SK-N-MC (cell line): ENCODE measurements around the gene SLC4A5.

Experiments
- DNase-seq: peaks from one replicate; pipeline ENCODE4 v3.0.0-alpha.2; 2011; ENCODE audit warnings: low read depth, low spot score
- H3K27ac ChIP-seq: fragments of 200-600 bp; sonication (generic); 2 replicates; pipeline ENCODE4 v1.5.1; 2016; ENCODE audit warnings: mixed run types
- H3K36me3 ChIP-seq: fragments of 200-600 bp; sonication (generic); 2 replicates; pipeline ENCODE4 v1.6.1; 2017; ENCODE audit warnings: antibody characterized with exemption, low read length, mixed read lengths; ENCODE audit not compliant: insufficient read depth
- H3K4me3 ChIP-seq: fragments of 200-600 bp; sonication (generic); 2 replicates; pipeline ENCODE4 v1.5.1; 2016
- H3K9ac ChIP-seq: fragments of 200-600 bp; sonication (generic); 2 replicates; pipeline ENCODE4 v1.8.0; 2017; ENCODE audit warnings: mixed run types, mixed read lengths; ENCODE audit not compliant: insufficient read length
- H3K9me3 ChIP-seq: fragments of 200-600 bp; sonication (generic); 2 replicates; pipeline ENCODE4 v1.6.1; 2017; ENCODE audit warnings: low read depth, mild to moderate bottlenecking, antibody characterized with exemption, low read length, moderate library complexity, mixed read lengths
- EZH2 ChIP-seq: fragments of 200-600 bp; sonication (generic); IDR thresholded peaks from one replicate; pipeline ENCODE4 v1.6.1; 2017; ENCODE audit warnings: antibody characterized with exemption
- FOXP2 ChIP-seq: optimal IDR thresholded peaks from 2 replicates; pipeline ENCODE3; 2011; ENCODE audit warnings: mild to moderate bottlenecking, moderate library complexity; ENCODE audit not compliant: insufficient read depth; ENCODE audit errors: extremely low read length, control extremely low read depth
- POLR2AphosphoS5 ChIP-seq: IDR thresholded peaks from 2 replicates; pipeline ENCODE4 v1.6.1; 2012; ENCODE audit warnings: mild to moderate bottlenecking, low read depth, low read length, borderline replicate concordance

The SLC4A5 gene

GRCh38 chr2:74293191-74293991 lies 49.8 kb downstream of the SLC4A5 start:
- Histone ChIP-seq H3K4me3 (no peak overlapping the region), H3K36me3 (no peaks in the 10 kb centered on the region), H3K9ac (no peak overlapping the region), H3K27ac (no peak overlapping the region), H3K9me3 (no peaks in the 10 kb centered on the region)
- no peak for DNase-seq
- TF ChIP-seq EZH2: no peak
- no peak for TF ChIP-seq FOXP2
- no peak for TF ChIP-seq POLR2AphosphoS5

DNA sequence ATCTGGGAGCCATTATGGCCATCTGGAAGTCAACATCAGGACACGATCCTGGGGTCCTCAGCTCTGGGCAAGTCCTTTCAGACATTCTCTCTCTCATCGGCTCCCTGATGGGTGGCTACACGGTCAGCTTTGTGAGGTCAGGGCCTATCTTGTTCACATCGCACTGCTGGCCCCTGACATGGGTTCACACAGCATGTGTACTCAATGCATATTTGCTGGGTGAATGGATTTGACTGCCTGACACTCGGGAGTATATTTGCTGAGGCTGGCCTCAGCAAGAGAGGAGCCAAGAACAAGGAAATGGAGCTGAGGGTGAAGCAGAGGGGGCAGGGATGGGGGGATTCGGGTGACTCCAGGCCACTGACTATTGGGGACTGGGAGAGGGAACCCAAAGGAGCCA lies 50.5 kb downstream of the SLC4A5 start:
- H3K4me3 ChIP-seq: no peak overlapping the region
- TF ChIP-seq EZH2 (no peak), POLR2AphosphoS5 (no peak), FOXP2 (no peak)
- no peaks in the 10 kb centered on the region for H3K9me3 ChIP-seq
- no peak overlapping the region for H3K9ac ChIP-seq
- no peaks in the 10 kb centered on the region for H3K36me3 ChIP-seq
- no peak for DNase-seq
- H3K27ac ChIP-seq: no peak overlapping the region

DNA sequence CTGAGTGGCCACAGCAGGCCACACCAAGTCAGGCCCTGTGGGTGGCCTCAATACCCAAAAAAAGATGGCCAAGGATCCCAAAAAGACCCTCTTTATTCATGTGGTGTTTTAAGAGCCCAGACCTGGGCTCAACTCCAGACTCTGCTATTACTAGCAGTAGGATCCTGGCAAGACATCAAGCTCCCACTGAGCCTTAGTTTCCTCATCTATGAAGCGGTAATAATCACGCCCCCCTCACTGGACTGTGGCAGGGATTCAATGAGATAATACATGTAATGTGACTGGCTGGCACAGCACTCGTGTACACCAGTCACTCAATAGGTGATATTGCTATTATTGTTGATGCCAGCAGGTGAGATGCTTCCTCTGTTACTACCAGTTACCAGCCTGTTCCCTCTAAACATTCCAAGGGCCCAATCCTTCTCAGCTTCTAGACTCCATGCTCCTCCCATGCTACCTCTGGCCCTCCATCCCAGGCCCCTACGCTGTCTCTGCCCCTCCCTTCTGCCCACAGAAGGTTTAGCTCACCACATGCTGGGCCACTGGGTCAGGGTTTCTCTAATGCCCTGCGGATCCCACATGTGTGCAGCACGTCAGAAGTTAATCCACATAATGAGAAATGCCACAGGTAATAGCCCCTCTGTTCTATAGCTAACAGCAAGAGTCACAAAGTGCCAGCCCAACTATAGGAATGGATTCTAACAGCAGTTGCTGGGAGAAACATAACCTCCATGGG lies 51.2 kb downstream of the SLC4A5 start:
- no peak overlapping the region for H3K9ac ChIP-seq
- no peak overlapping the region for H3K27ac ChIP-seq
- no peaks in the 10 kb centered on the region for H3K9me3 ChIP-seq
- no peak for DNase-seq
- no peak overlapping the region for H3K4me3 ChIP-seq
- no peaks in the 10 kb centered on the region for H3K36me3 ChIP-seq
- no peak for TF ChIP-seq POLR2AphosphoS5
- no peak for TF ChIP-seq FOXP2
- no peak for TF ChIP-seq EZH2

DNA sequence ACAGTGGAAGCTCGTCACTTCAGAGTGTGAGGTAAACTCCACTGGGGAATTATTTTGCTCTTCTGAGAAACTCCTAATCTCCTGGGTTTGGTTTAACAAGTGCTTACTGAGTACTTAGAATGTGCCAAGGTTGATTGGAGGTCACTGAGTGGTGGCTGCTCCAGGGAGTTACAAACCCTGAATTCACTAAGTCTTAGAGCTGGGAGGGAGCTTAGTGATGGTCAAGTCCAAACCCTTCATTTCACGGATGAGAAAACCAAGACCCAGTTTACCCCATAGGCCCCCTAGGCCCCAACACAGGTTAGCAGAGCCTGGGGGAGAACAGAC lies 52.0 kb downstream of the SLC4A5 start:
- H3K4me3 ChIP-seq: no peak overlapping the region
- H3K27ac ChIP-seq: no peak overlapping the region
- no peaks in the 10 kb centered on the region for H3K36me3 ChIP-seq
- DNase-seq: no peak
- no peak overlapping the region for H3K9ac ChIP-seq
- TF ChIP-seq EZH2: no peak
- TF ChIP-seq POLR2AphosphoS5: no peak
- TF ChIP-seq FOXP2: no peak
- H3K9me3 ChIP-seq: no peaks in the 10 kb centered on the region

DNA sequence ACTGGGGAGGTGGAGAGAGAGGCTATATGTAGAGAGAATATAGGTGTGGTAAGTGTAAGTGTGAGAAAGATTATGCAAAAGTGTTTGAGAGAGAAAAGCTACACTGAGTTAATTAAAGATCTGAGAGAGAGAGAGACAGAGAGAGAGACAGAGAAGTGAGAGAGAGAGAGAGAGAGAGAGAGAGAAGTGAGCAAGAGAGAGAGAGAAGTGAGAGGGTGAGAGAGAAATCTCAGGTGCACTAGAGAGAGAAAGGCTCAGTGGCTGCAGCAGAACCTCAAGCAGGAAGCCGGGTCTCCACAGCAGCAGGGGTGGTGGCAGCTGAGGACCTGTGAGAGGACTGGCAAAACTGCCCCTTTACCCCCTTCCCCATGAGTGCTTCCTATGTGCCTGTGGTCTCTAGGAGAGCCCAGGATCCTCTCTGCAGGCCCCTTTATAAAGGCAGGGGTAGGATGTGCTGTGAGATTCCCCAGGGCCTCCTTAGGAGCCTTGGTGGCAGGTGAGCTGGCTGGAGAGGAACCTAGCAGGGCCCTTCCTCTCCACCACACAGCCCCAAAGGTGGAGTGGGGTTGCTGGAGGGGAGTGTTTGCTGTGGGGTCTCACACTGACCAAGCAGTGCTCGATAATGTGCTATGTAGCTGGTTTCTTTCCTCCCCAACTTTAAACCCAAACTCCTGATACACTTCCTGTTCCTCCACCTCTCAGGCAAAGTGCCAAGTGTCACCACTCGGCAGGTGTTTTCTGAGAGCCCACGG lies 52.6 kb downstream of the SLC4A5 start:
- Histone ChIP-seq H3K4me3 (no peak overlapping the region), H3K27ac (no peak overlapping the region), H3K9me3 (no peaks in the 10 kb centered on the region), H3K9ac (no peak overlapping the region), H3K36me3 (no peaks in the 10 kb centered on the region)
- no peak for DNase-seq
- TF ChIP-seq FOXP2: no peak
- no peak for TF ChIP-seq POLR2AphosphoS5
- no peak for TF ChIP-seq EZH2

DNA sequence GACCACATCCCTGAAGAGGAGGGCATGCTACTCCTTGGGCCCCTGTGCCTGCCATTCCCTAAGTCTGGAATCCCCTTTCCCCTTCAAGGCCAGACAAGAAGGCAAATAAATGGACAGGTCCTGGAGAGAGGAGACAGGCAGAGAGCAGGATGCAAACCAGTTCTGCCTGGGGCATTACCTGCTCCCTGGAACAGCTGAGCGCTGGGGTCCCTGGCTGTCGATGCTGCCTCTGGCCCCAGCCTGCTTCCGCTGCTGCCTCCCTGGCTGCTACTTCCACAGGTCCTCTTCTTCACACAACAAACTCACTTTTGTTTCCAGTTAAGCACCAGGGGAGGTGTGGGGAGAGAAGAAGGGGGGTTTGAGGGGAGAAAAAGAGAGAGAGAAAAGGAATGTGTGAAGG lies 53.1 kb downstream of the SLC4A5 start:
- TF ChIP-seq FOXP2 (no peak), EZH2 (no peak), POLR2AphosphoS5 (no peak)
- no peak for DNase-seq
- Histone ChIP-seq H3K36me3 (no peaks in the 10 kb centered on the region), H3K4me3 (no peak overlapping the region), H3K27ac (no peak overlapping the region), H3K9me3 (no peaks in the 10 kb centered on the region), H3K9ac (no peak overlapping the region)

- Histone ChIP-seq H3K4me3 (no peak overlapping the region), H3K9ac (no peak overlapping the region), H3K9me3 (no peaks in the 10 kb centered on the region), H3K27ac (no peak overlapping the region), H3K36me3 (no peaks in the 10 kb centered on the region)
- TF ChIP-seq EZH2 (no peak), POLR2AphosphoS5 (no peak), FOXP2 (no peak)
- no peak for DNase-seq
Measured at GRCh38 chr2:74286725-74287124, 56.5 kb downstream of the SLC4A5 start.

- no peaks in the 10 kb centered on the region for H3K36me3 ChIP-seq
- H3K9me3 ChIP-seq: no peaks in the 10 kb centered on the region
- H3K9ac ChIP-seq: no peak overlapping the region
- H3K4me3 ChIP-seq: no peak overlapping the region
- no peak for DNase-seq
- H3K27ac ChIP-seq: no peak overlapping the region
- no peak for TF ChIP-seq POLR2AphosphoS5
- TF ChIP-seq FOXP2: no peak
- no peak for TF ChIP-seq EZH2
Measured at GRCh38 chr2:74281141-74281975, 61.9 kb downstream of the SLC4A5 start.
